ENCODE results near the gene SUGP2.
"Not testable (repeated sequence)": the region's sequence is repeated elsewhere in the genome, so short reads cannot be mapped to it uniquely, and the experiment has no call there.

SUGP2 gene

DNA sequence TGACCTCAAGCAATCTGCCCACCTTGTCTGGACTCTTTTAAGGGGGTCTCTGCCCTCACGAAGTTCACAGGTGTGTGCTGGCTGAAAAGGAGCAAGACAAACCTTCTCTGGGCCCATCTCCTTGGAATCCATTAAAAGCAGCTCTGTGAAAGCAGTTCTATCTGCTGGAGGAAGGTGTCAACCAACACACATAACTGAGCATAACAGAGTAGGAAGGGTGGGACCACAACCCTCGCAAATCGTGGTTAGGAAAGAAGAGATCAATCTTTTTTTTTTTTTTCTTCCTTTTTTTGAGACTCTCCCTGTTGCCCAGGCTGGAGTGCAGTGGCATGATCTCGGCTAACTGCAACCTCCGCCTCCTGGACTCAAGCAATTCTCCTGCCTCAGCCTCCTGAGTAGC lies 1.4 kb downstream of the SUGP2 start:
- no peak for DNase-seq

GRCh38 chr19:19028526-19028925 lies 4.8 kb downstream of the SUGP2 start:
- no peak for DNase-seq

GRCh38 chr19:19027228-19027627 lies 6.1 kb downstream of the SUGP2 start:
- no peak for DNase-seq

GRCh38 chr19:19026299-19026971 lies 6.9 kb downstream of the SUGP2 start:
- DNase-seq = no peak

DNA sequence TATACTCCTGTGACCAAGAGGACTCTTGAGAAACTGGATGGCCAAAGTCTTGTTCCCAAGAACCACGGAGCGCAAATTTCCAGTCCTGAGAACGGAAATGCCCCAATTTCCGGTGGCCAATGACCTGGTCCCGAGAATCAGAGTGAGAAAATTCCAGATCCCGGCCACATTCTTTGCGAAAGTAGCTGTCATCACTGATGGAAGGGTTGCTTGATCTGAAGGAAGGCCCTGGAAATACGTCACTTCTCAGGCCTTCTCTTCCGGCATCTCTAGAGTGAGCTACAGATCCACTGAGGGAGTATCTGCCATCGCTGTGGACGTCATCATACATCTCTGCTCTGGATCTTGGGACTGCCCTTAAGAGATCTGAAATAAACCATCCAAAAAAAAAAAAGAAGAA lies 7.5 kb downstream of the SUGP2 start:
- DNase-seq = no peak

GRCh38 chr19:19023376-19023775 lies 9.9 kb downstream of the SUGP2 start:
- not testable (repeated sequence) for DNase-seq

DNA sequence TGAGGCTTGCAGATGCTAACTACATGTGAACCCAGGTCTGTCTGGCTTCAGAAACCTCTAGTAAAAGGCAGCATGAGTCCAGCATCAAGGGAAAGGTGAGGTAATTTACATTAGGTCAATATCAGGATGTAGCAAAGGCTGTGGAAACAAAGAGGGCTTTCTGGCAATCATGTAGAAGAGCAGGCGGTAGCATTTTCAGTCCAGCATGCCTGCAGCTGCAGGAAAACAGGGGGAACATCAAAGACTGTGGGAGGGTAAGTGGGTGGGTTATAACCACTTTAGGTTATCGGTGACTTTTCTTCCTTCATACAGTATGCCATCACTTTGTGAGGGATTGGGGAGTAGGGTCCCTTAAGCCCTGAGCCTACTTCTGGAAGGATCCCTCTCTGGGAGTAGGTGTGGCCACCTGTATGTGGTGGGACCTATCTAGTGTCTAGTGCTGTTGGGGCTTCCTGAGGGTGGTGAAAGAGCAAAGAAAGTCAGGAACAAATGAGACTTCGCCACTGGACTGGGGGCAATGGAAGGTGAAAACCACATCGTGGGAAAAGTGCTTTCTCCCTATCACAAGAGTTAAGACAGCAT lies 10.8 kb downstream of the SUGP2 start:
- no peak for DNase-seq

DNA sequence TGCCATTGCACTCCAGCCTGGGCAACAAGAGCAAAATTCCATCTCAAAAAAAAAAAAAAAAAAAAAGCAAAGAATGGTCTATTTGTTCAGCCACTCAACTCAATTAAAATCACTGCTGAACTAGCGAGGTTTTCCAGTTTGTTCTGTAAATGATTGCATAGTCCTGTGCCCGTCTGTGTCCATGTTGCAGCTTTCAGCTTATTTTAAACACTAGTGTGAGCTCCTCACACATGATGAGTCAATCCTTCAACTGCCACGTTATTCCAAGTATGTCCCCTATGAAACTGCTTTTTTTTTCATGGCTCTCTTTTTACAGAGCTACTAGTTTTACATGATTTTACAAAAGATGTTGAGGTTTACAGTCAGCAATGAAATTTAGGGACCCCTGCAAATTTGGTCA lies 12.2 kb downstream of the SUGP2 start:
- DNase-seq = no peak

DNA sequence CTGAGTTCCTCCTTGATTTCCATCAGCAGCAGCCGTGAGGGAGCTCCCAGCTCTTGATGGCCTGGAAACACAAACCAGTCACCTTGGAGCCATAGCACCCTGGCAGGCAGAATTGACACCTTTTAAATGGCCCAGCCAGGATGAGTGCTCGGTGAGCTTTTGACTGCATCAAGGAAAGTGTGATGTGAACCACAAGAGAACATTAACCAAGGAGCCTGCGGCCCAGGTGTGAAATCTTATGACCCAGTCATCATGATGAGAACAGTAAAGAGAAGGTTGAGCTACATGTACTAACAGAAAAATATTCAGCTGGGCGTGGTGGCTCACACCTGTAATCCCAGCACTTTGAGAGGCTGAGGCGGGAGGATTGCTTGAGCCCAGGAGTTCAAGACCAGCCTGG lies 22.8 kb downstream of the SUGP2 start:
- DNase-seq = no peak

DNA sequence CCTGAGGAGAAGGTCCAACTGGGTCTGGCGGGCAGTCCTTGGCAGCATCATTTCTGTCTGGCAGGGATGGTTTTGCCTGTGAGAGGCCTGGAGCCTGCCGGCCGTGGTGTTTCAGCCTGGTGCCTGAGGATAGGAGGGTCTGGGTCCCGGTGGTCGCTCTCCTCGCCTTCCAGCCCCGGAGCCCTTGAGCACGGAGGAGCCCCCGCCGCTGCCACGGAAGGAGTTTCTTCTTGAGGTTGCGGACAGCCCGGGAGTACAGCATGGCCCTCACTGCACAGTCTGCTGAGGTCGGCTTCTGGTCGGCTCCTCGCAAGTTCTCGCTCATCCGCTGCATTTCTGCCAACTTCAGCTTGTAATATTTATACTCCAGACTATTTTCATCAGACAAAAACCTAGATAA lies 23.4 kb downstream of the SUGP2 start:
- no peak for DNase-seq

DNA sequence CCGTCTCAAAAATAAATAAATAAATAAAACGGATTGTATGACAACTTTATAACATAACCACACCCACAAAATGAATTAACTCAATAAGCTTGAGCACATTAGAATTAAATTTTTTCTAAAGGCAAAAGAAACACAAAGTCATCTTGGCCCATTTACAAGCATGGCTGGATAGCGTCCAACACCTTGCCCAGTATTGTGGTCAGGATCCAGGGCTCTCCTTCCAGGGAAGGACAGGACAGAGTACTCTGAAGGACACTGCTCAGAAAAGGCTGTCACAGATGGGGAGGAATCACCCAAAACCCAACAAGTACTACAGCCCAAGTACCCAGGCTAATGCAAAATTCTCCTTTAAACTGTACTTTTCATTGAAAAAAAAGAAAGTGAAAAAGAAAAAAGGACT lies 27.1 kb downstream of the SUGP2 start:
- DNase-seq = no peak

DNA sequence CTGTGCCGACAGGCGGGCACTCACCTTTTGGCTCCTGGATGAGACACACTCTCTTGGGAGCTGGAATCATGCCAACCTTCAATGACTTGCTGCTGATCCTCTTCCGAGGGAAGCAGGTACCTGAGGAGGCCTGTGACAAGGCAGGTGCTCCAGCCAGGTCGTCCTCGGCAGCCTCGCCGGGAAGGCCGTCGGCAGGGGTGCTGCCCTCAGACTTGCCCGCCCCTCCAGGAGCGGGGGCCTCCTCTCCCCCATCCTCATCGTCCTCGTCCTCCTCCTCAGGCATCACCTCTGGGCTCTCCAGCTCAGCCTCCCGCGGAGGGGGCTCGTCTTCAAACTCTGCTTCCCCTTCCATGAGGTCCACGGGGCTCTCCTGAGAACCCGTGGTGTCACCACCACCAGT lies 29.2 kb downstream of the SUGP2 start:
- no peak for DNase-seq

GRCh38 chr19:18999896-19000620 lies 33.3 kb downstream of the SUGP2 start:
- no peak for DNase-seq

- no peak for DNase-seq
Observed at GRCh38 chr19:18999016-18999758, 34.1 kb downstream of the SUGP2 start.

DNA sequence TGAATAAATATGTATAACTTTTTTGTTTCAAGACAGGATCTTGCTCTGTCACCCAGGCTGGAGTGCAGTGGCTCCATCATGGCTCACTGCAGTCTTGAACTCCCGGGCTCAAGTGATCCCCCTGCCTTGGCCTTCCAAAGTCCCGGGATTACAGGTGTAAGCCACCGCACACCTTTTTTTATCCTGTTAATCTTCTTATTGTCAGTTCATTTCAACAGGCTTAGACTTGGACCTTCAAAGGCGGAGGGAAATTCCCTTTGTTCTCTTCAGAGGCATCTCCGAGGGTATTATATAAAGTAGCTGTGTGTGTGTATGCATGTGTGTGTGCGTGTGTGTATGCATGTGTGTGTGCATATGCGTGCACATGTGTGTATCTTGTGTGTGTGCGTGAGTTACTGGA lies 35.0 kb downstream of the SUGP2 start:
- no peak for DNase-seq

- no peak for DNase-seq
Observed at GRCh38 chr19:18996796-18997394, 36.4 kb downstream of the SUGP2 start.

DNA sequence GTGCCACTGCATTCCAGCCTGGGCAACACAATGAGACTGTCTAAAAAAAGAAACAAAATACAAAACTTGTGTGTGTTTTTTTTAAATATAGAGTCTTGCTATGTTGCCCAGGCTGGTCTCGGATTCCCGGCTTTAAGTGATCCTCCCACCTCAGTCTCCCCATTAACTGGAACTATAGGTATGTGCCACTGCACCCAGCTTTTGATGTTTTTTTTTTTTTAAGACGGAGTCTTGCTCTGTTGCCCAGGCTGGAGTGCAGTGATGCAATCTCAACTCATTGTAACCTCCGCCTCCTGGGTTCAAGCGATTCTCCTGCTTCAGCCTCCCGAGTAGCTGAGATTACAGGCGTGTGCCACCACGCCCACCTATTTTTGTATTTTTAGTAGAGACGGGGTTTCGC lies 37.0 kb downstream of the SUGP2 start:
- no peak for DNase-seq

DNA sequence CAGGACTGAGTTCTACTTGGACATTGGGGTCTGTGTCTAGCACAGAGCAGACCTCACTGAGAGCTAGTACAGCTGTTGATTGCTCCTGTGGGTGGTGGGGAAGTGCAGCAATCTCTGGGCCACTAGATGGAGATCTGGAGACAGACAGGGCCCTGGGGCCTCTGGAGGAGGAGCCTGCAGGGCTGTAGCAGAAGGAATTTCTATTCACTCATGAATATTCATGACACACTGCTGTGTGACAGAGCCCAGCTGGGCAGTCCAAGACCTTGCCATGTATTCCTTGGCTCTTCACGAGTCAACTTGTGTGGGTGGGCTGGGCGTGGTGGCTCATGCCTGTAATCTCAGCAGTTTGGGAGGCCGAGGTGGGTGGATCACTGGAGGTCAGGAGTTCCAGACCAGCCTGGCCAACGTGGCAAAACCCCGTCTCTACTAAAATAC lies 37.5 kb downstream of the SUGP2 start:
- DNase-seq = no peak

DNA sequence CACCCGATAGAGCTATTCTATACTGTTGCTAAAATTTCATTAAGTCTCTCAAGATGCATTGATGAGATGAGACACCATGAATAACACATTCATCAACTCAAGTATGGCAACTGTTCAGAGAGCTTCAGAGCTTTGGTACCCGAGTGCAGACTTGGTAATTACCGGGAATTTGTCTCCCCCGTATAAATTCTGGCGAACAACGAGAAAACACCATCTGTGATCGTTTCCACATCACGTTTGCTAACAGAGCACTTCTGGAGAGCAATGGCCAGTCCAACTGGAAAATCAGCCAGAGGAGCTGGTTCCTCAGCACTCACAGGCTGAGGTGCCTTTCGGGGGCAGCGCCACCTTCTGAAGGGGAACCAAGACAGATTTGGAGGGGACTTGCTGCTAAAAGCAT lies 40.2 kb downstream of the SUGP2 start:
- no peak for DNase-seq

DNA sequence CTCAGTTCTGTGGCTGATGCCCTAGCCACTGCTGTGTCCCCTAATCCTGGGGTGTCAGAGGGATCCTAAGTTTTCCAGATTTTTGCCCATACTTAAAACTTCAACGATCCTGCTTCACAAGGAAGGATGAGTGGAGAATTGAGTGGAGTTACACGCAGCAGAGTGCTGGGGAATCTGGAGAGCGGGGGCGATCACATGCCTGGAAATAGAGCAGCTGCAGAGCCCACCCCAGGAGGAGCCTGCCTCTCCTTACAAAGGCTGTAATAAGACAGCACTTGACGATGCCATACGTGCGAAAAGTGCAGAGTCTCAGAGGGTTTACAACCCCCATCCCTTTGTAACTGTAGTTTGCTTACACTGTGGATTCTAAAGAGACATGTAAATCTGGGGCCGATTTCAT lies 40.6 kb downstream of the SUGP2 start:
- DNase-seq = no peak

DNA sequence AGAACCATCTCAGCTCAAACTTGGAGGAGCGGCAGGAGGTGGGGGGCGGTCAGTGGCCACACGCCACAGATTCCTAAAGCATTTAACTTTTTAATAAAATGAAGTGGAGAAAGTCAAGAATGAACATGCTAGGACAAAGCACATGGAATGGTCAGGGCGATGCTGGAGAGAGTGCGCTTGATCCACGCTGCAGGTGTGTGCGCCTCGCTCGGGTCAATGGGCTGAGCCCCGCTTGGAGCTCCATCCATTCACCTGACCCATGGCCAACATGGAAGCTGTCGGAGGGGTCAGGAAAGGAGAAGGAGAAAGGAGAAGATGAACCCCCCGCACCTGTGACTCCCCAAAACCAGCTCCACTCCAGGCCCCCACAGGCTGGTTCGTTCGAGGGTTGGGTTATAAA lies 41.8 kb downstream of the SUGP2 start:
- no peak for DNase-seq

GRCh38 chr19:18991006-18991405 lies 42.3 kb downstream of the SUGP2 start:
- DNase-seq = no peak

- no peak for DNase-seq
Observed at GRCh38 chr19:18990128-18990708, 43.1 kb downstream of the SUGP2 start.

All from stimulated activated naive CD4-positive, alpha-beta T cell treated with Interleukin-2 at 50 U/mL for 16 hours (primary cell).